Fibroblast of peridontal ligament (primary cell): ENCODE measurements around the gene TSPAN15.

Source experiments
- DNase-seq: peaks from one replicate; pipeline ENCODE4 v3.0.0-alpha.2; 2010; ENCODE audit errors: extremely low read depth

TSPAN15 gene

GRCh38 chr10:69553328-69553727, 102.1 kb downstream of the TSPAN15 start:
- no peak for DNase-seq

- no peak for DNase-seq
These were observed 103.3 kb downstream of the TSPAN15 start for GRCh38 chr10:69554611-69555010.
